HG03280 (cell line): ENCODE measurements around the gene RAE1.

ENCODE experiments used
- ATAC-seq: cut with Tn5 transposase; IDR thresholded peaks from one replicate; pipeline ENCODE4 v1.9.1; 2021; ENCODE audit warnings: mild to moderate bottlenecking, moderate library complexity; ENCODE audit not compliant: unreplicated experiment

The RAE1 gene

GRCh38 chr20:57398231-57398821 is 47.3 kb downstream of the RAE1 start:
- peak; percentile 61 for ATAC-seq

GRCh38 chr20:57398901-57399535 is 48.0 kb downstream of the RAE1 start:
- no peak for ATAC-seq

- peak; percentile 32 for ATAC-seq
These were observed 48.6 kb downstream of the RAE1 start for GRCh38 chr20:57399587-57400155.

- no peak for ATAC-seq
These were observed 49.2 kb downstream of the RAE1 start for GRCh38 chr20:57400231-57400701.

- no peak for ATAC-seq
These were observed 49.9 kb downstream of the RAE1 start for GRCh38 chr20:57400821-57401564.

- no peak for ATAC-seq
These were observed 50.5 kb downstream of the RAE1 start for GRCh38 chr20:57401565-57401918.

GRCh38 chr20:57402206-57403125 is 51.4 kb downstream of the RAE1 start:
- no peak for ATAC-seq

GRCh38 chr20:57403216-57403615 is 52.2 kb downstream of the RAE1 start:
- no peak for ATAC-seq

- no peak for ATAC-seq
These were observed 53.0 kb downstream of the RAE1 start for GRCh38 chr20:57404006-57404405.

GRCh38 chr20:57404419-57405072 is 53.5 kb downstream of the RAE1 start:
- ATAC-seq: no peak

GRCh38 chr20:57405236-57406016 is 54.4 kb downstream of the RAE1 start:
- no peak for ATAC-seq

- ATAC-seq: no peak
These were observed 56.5 kb downstream of the RAE1 start for GRCh38 chr20:57407541-57407956.

- ATAC-seq: no peak
These were observed 57.1 kb downstream of the RAE1 start for GRCh38 chr20:57408131-57408530.

- no peak for ATAC-seq
These were observed 57.6 kb downstream of the RAE1 start for GRCh38 chr20:57408536-57409233.

GRCh38 chr20:57409316-57409671 is 58.2 kb downstream of the RAE1 start:
- no peak for ATAC-seq

- ATAC-seq: no peak
These were observed 58.8 kb downstream of the RAE1 start for GRCh38 chr20:57409672-57410397.

- ATAC-seq: no peak
These were observed 59.4 kb downstream of the RAE1 start for GRCh38 chr20:57410398-57410920.

GRCh38 chr20:57410924-57411323 is 59.9 kb downstream of the RAE1 start:
- ATAC-seq: no peak
